OCI-LY1 (cell line): ENCODE data around the gene RTP1.
"Not testable (repeated sequence)": the region's sequence is repeated elsewhere in the genome, so short reads cannot be mapped to it uniquely, and the experiment has no call there.

Experiments used
- H2AFZ ChIP-seq: fragments of 200-600 bp; sonication (generic), shearing (Covaris generic); 2 replicates; pipeline ENCODE4 v1.6.0; 2014; ENCODE audit warnings: antibody characterized with exemption, mild to moderate bottlenecking, low read length
- H3F3A ChIP-seq: fragments of 200-600 bp; sonication (generic), shearing (Covaris generic); 2 replicates; pipeline ENCODE4 v1.6.0; 2014; ENCODE audit warnings: mild to moderate bottlenecking, antibody characterized with exemption, low read length, moderate library complexity; ENCODE audit not compliant: insufficient read depth
- H3K27ac ChIP-seq: fragments of 200-600 bp; sonication (generic); 2 replicates; pipeline ENCODE4 v1.5.1; 2014; ENCODE audit warnings: low read length, mixed run types, mild to moderate bottlenecking, low read depth; ENCODE audit not compliant: poor library complexity, severe bottlenecking
- H3K27me3 ChIP-seq: fragments of 200-600 bp; sonication (generic); 2 replicates; pipeline ENCODE4 v1.6.0; 2014; ENCODE audit warnings: antibody characterized with exemption, mild to moderate bottlenecking, low read length, moderate library complexity; ENCODE audit not compliant: insufficient read depth
- H3K36me3 ChIP-seq: fragments of 200-600 bp; sonication (generic); 2 replicates; pipeline ENCODE4 v1.6.1; 2014; ENCODE audit warnings: mild to moderate bottlenecking, antibody characterized with exemption, low read length, moderate library complexity, mixed read lengths; ENCODE audit not compliant: insufficient read depth
- H3K4me1 ChIP-seq: fragments of 200-600 bp; sonication (generic); 2 replicates; pipeline ENCODE4 v1.5.1; 2014; ENCODE audit warnings: mild to moderate bottlenecking, low read length, moderate library complexity; ENCODE audit not compliant: insufficient read depth, severe bottlenecking
- H3K4me2 ChIP-seq: fragments of 200-600 bp; sonication (generic), shearing (Covaris generic); 2 replicates; pipeline ENCODE4 v1.6.1; 2014; ENCODE audit warnings: low read length
- H3K4me3 ChIP-seq: fragments of 200-600 bp; sonication (generic); 2 replicates; pipeline ENCODE4 v1.5.1; 2014; ENCODE audit warnings: low read length, low read depth, mild to moderate bottlenecking, mixed read lengths; ENCODE audit not compliant: poor library complexity, severe bottlenecking
- H3K79me2 ChIP-seq: fragments of 200-600 bp; shearing (Covaris generic); 2 replicates; pipeline ENCODE4 v1.6.1; 2016; ENCODE audit warnings: mixed run types, low read length, mixed read lengths; ENCODE audit not compliant: insufficient read depth
- H3K9ac ChIP-seq: fragments of 200-600 bp; sonication (generic), shearing (Covaris generic); 2 replicates; pipeline ENCODE4 v1.6.1; 2014; ENCODE audit warnings: mild to moderate bottlenecking, low read length, mixed read lengths
- H3K9me2 ChIP-seq: fragments of 200-600 bp; sonication (generic), shearing (Covaris generic); 2 replicates; pipeline ENCODE4 v1.6.1; 2014; ENCODE audit warnings: low read depth, mild to moderate bottlenecking, low read length, mixed read lengths
- H3K9me3 ChIP-seq: fragments of 200-600 bp; shearing (Covaris generic); 2 replicates; pipeline ENCODE4 v1.6.1; 2014; ENCODE audit warnings: low read length, mixed read lengths
- H4K20me1 ChIP-seq: fragments of 200-600 bp; sonication (generic), shearing (Covaris generic); 2 replicates; pipeline ENCODE4 v1.6.0; 2016; ENCODE audit warnings: mild to moderate bottlenecking, low read length; ENCODE audit not compliant: insufficient read depth
- EZH2 ChIP-seq: fragments of 200-600 bp; sonication (generic), shearing (Covaris generic); IDR thresholded peaks from 2 replicates; pipeline ENCODE4 v1.8.0; 2017; ENCODE audit warnings: borderline replicate concordance, mixed run types, mild to moderate bottlenecking, antibody characterized with exemption, low read length, moderate library complexity, mixed read lengths
- TF ChIP-seq, protein P1 (sequence below): fragments of 200-600 bp; sonication (generic), shearing (Covaris generic); IDR thresholded peaks from 2 replicates; pipeline ENCODE4 v1.5.1; 2017; ENCODE audit warnings: mild to moderate bottlenecking, antibody characterized with exemption, low read length, moderate library complexity, mixed read lengths

Gene RTP1

DNA sequence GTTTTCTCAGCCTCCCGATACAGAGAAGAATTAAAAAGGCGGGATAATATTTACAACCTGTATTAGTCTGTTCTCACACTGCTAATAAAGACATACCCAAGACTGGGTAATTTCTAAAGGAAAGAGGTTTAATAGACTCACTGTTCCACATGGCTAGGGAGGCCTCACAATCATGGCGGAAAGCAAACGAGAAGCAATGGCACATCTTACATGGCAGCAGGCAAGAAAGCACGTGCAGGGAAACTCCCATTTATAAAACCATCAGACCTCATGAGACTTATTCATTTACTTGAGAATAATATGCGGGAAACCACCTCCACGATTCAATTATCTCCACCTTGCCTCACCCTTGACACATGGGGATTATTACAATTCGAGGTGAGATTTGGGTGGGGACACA lies 30.5 kb upstream of the RTP1 start:
- Histone ChIP-seq H3K36me3 (no peaks in the 10 kb centered on the region), H3K4me2 (no peak overlapping the region), H3K79me2 (no peaks in the 10 kb centered on the region), H3K9ac (no peak overlapping the region), H3K4me1 (no peaks in the 10 kb centered on the region), H3K27ac (no peak overlapping the region), H3F3A (no peaks in the 10 kb centered on the region), H2AFZ (no peak overlapping the region), H3K9me2 (no peaks in the 10 kb centered on the region), H3K4me3 (no peak overlapping the region), H4K20me1 (no peaks in the 10 kb centered on the region), H3K27me3 (peaks cover 7% of the 10 kb centered on the region; the same call in 1 of the 2 replicates), H3K9me3 (no peaks in the 10 kb centered on the region)
- TF ChIP-seq, protein P1, sequence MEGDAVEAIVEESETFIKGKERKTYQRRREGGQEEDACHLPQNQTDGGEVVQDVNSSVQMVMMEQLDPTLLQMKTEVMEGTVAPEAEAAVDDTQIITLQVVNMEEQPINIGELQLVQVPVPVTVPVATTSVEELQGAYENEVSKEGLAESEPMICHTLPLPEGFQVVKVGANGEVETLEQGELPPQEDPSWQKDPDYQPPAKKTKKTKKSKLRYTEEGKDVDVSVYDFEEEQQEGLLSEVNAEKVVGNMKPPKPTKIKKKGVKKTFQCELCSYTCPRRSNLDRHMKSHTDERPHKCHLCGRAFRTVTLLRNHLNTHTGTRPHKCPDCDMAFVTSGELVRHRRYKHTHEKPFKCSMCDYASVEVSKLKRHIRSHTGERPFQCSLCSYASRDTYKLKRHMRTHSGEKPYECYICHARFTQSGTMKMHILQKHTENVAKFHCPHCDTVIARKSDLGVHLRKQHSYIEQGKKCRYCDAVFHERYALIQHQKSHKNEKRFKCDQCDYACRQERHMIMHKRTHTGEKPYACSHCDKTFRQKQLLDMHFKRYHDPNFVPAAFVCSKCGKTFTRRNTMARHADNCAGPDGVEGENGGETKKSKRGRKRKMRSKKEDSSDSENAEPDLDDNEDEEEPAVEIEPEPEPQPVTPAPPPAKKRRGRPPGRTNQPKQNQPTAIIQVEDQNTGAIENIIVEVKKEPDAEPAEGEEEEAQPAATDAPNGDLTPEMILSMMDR = no peak
- TF ChIP-seq EZH2 = no peak

DNA sequence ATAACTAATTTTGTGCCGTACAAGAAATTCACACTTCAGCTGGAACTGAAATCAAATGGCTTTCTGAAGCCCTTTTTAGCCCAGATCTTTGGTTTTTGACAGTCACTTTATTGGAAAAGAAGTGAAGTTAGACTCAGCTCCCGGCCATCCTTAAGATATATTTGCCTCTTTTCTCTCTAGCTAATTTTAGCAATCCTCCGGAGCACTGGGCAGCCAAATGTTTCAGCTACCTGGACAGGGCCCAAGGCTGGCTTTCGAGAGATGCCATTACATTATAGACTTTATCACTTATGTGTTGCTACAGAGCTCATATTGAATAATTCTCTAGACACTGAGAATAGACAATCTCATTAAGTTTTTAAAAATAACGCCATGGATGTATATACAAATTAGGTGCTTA lies 29.5 kb upstream of the RTP1 start:
- no peak overlapping the region for H3K9ac ChIP-seq
- TF ChIP-seq, protein P1 = no peak
- no peaks in the 10 kb centered on the region for H3K36me3 ChIP-seq
- H3K4me2 ChIP-seq = no peak overlapping the region
- no peaks in the 10 kb centered on the region for H3K79me2 ChIP-seq
- no peak overlapping the region for H3K27ac ChIP-seq
- H2AFZ ChIP-seq = no peak overlapping the region
- no peaks in the 10 kb centered on the region for H4K20me1 ChIP-seq
- no peaks in the 10 kb centered on the region for H3K9me2 ChIP-seq
- H3K27me3 ChIP-seq = peaks cover 7% of the 10 kb centered on the region; the same call in 1 of the 2 replicates
- H3K4me1 ChIP-seq = no peaks in the 10 kb centered on the region
- no peak overlapping the region for H3K4me3 ChIP-seq
- no peaks in the 10 kb centered on the region for H3F3A ChIP-seq
- H3K9me3 ChIP-seq = no peaks in the 10 kb centered on the region

DNA sequence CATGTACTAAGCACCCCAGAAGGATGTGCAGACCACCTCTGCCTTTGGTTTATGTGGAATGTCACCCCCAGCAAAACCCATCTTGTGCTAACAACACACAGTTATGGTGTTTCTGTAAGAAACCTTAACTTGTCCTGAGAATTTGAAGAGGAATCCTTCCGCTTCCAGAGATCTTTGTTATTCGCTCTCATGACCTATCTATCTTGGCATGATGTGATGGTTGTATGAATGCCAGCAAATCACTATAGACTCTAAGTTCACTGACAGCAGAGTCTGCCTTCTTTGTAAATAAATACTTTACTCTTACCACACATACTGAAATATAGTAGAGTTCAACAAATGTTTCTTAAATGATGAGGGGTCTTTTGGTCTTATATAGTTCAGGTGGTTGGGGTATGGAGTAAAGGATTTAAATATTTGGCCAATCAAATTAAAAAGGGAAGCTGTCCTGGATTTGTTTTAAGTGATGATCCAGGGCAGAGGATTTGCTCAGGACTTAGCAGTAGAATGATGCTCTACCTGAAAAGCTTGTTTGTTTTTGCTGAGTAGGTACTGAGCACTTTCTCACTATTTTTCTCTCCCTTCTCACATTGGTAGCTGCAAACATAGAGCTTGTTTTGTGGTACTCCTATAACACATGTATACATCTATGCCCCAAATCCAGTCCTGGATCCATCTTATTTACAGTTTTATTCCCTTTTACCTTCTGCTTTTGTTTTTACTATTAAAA lies 27.9 kb upstream of the RTP1 start:
- H3K4me2 ChIP-seq = no peak overlapping the region
- H3K4me1 ChIP-seq = no peaks in the 10 kb centered on the region
- no peaks in the 10 kb centered on the region for H3K36me3 ChIP-seq
- no peak overlapping the region for H3K9ac ChIP-seq
- H3K27ac ChIP-seq = no peak overlapping the region
- H3K9me3 ChIP-seq = no peaks in the 10 kb centered on the region
- no peaks in the 10 kb centered on the region for H3F3A ChIP-seq
- H2AFZ ChIP-seq = no peak overlapping the region
- H3K4me3 ChIP-seq = no peak overlapping the region
- no peaks in the 10 kb centered on the region for H3K9me2 ChIP-seq
- no peaks in the 10 kb centered on the region for H4K20me1 ChIP-seq
- peaks cover 13% of the 10 kb centered on the region; the same call in 1 of the 2 replicates for H3K27me3 ChIP-seq
- no peaks in the 10 kb centered on the region for H3K79me2 ChIP-seq
- TF ChIP-seq, protein P1 = no peak
- no peak for TF ChIP-seq EZH2

DNA sequence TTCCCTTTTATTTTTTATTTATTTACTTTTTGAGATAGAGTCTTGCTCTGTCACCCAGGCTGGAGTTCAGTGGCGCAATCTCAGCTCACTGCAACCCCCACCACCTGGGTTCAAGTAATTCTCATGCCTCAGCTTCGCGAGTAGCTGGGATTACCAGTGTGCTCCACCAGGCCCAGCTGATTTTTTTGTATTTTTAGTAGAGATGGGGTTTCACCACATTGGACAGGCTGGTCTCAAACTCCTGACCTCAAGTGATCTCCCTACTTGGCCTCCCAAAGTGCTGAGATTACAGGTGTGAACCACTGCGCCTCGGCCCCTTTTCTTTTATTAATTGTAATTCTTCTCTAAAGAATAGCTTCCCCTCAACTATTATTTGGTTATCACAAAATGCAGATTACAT lies 26.4 kb upstream of the RTP1 start:
- H3F3A ChIP-seq, H3K9ac ChIP-seq, H3K36me3 ChIP-seq, H3K4me2 ChIP-seq, H3K27ac ChIP-seq, H3K79me2 ChIP-seq, H4K20me1 ChIP-seq, H3K4me3 ChIP-seq, H2AFZ ChIP-seq, H3K9me2 ChIP-seq, H3K9me3 ChIP-seq, H3K4me1 ChIP-seq: not testable (repeated sequence)
- H3K27me3 ChIP-seq = peaks cover 13% of the 10 kb centered on the region; the same call in 1 of the 2 replicates
